ENCODE data around the gene CABS1.

DNA sequence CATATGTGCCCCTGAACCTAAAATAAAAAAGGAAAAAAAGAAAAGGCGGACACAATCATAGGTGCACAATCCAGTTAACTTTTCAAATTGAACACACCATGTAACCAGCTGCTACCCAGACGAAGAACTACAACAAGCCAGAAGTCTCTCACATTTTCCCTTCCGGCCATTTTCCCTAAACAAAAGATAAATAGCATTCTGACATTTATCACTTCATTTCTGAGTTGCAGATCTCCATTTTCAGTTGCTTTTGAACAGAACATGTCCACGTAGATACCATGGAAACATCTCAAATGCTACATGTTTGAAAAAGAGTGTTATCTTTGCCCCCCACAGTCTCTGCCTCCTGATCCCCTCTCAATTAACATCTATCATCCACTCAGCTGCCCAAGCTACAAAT, 29.2 kb upstream of the CABS1 start:
- TF ChIP-seq, protein P1, sequence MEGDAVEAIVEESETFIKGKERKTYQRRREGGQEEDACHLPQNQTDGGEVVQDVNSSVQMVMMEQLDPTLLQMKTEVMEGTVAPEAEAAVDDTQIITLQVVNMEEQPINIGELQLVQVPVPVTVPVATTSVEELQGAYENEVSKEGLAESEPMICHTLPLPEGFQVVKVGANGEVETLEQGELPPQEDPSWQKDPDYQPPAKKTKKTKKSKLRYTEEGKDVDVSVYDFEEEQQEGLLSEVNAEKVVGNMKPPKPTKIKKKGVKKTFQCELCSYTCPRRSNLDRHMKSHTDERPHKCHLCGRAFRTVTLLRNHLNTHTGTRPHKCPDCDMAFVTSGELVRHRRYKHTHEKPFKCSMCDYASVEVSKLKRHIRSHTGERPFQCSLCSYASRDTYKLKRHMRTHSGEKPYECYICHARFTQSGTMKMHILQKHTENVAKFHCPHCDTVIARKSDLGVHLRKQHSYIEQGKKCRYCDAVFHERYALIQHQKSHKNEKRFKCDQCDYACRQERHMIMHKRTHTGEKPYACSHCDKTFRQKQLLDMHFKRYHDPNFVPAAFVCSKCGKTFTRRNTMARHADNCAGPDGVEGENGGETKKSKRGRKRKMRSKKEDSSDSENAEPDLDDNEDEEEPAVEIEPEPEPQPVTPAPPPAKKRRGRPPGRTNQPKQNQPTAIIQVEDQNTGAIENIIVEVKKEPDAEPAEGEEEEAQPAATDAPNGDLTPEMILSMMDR (IDR thresholded peaks at IDR 0.05; ENCODE audit: insufficient read depth, low read depth, low read length), result no peak
- TF ChIP-seq EZH2 (IDR thresholded peaks at IDR 0.05; ENCODE audit: insufficient read depth, low read length), result no peak

All from astrocyte (in vitro differentiated cells and primary cell).